HepG2 (cell line): ENCODE data around the gene NTM.

ENCODE experiments used
- MXD4 ChIP-seq: IDR thresholded peaks from 2 replicates; pipeline ENCODE4 v1.6.1; 2016; ENCODE audit warnings: mild to moderate bottlenecking, missing biosample characterization, missing genetic modification reagents
- MZF1 ChIP-seq: sonication (generic); formaldehyde crosslinking; IDR thresholded peaks from 2 replicates; pipeline ENCODE4 v1.8.1; 2023; ENCODE audit warnings: mild to moderate bottlenecking, missing genetic modification reagents, borderline replicate concordance
- YY1 ChIP-seq: IDR thresholded peaks from 2 replicates; pipeline ENCODE4 v1.6.1; 2011; ENCODE audit warnings: low read length, low read depth, moderate library complexity, mild to moderate bottlenecking; ENCODE audit not compliant: insufficient read depth, insufficient replicate concordance
- ZBTB20 ChIP-seq: sonication (generic); formaldehyde crosslinking; IDR thresholded peaks from 2 replicates; pipeline ENCODE4 v1.8.1; 2023; ENCODE audit warnings: missing genetic modification reagents, low read depth, mild to moderate bottlenecking, borderline replicate concordance
- ZNF10 ChIP-seq: sonication (generic); formaldehyde crosslinking; IDR thresholded peaks from 2 replicates; pipeline ENCODE4 v1.4.0; 2020; ENCODE audit warnings: mild to moderate bottlenecking, low read depth, missing genetic modification reagents, borderline replicate concordance
- ZNF629 ChIP-seq: sonication (generic); formaldehyde crosslinking; conservative IDR thresholded peaks from 2 replicates; pipeline ENCODE4 v1.5.0; 2020; ENCODE audit warnings: missing genetic modification reagents
- ZNF766 ChIP-seq: sonication (generic); formaldehyde crosslinking; IDR thresholded peaks from 2 replicates; pipeline ENCODE4 v1.5.0; 2020; ENCODE audit warnings: missing genetic modification reagents, borderline replicate concordance
- ZNF780A ChIP-seq: sonication (generic); formaldehyde crosslinking; IDR thresholded peaks from 2 replicates; pipeline ENCODE4 v1.8.0; 2022; ENCODE audit warnings: mild to moderate bottlenecking, missing genetic modification reagents, moderate library complexity
- ZNF83 ChIP-seq: sonication (generic); formaldehyde crosslinking; IDR thresholded peaks from 2 replicates; pipeline ENCODE4 v1.4.0; 2020; ENCODE audit warnings: missing genetic modification reagents, mild to moderate bottlenecking, borderline replicate concordance
- TF ChIP-seq, protein P1 (sequence below), 2 experiments: sonication (generic) in 1 of 2; formaldehyde crosslinking in 1 of 2; IDR thresholded peaks; 2 replicates each; pipeline versions ENCODE4 v1.4.0 to v1.6.1; 2018 to 2020; ENCODE audit warnings: missing genetic modification reagents in 2 of 2, borderline replicate concordance in 1 of 2, low read depth in 1 of 2, mild to moderate bottlenecking in 1 of 2, missing biosample characterization in 1 of 2
- TF ChIP-seq, protein P2 (sequence below): sonication (generic); formaldehyde crosslinking; IDR thresholded peaks from 2 replicates; pipeline ENCODE4 v1.5.0; 2020; ENCODE audit warnings: mild to moderate bottlenecking, missing genetic modification reagents, moderate library complexity
- TF ChIP-seq, protein P3 (sequence below): sonication (generic); formaldehyde crosslinking; IDR thresholded peaks from 2 replicates; pipeline ENCODE4 v1.4.0; 2020; ENCODE audit warnings: missing genetic modification reagents
- TF ChIP-seq, protein P4 (sequence below): sonication (generic); formaldehyde crosslinking; IDR thresholded peaks from 2 replicates; pipeline ENCODE4 v1.4.0; 2020; ENCODE audit warnings: mild to moderate bottlenecking, missing genetic modification reagents

DNA sequence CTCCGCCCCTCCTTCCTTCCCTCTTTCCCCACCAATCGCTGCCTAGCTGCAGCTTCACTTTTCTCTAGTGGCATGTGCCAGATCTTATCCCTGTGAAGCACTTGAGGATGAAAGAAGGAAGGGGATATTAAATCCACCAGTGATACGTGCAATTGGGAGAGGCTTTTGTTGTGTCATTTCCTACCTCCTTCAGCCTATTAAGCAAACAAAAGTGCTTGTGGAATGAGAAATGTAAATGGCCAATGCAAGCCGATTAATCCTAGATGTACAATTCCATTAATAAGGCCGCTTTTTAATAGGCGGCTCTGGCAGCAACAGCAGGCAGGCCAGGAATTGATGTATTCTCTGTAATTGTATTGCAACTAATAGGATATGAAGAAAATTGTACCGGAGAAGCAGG, 23.3 kb downstream of the NTM start:
- TF ChIP-seq, protein P1, sequence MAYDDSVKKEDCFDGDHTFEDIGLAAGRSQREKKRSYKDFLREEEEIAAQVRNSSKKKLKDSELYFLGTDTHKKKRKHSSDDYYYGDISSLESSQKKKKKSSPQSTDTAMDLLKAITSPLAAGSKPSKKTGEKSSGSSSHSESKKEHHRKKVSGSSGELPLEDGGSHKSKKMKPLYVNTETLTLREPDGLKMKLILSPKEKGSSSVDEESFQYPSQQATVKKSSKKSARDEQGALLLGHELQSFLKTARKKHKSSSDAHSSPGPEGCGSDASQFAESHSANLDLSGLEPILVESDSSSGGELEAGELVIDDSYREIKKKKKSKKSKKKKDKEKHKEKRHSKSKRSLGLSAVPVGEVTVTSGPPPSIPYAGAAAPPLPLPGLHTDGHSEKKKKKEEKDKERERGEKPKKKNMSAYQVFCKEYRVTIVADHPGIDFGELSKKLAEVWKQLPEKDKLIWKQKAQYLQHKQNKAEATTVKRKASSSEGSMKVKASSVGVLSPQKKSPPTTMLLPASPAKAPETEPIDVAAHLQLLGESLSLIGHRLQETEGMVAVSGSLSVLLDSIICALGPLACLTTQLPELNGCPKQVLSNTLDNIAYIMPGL (CRISPR knock-in tag; IDR thresholded peaks at IDR 0.05; ENCODE audit: borderline replicate concordance in 1 of 2, low read depth in 1 of 2), result no peak
- TF ChIP-seq, protein P2, sequence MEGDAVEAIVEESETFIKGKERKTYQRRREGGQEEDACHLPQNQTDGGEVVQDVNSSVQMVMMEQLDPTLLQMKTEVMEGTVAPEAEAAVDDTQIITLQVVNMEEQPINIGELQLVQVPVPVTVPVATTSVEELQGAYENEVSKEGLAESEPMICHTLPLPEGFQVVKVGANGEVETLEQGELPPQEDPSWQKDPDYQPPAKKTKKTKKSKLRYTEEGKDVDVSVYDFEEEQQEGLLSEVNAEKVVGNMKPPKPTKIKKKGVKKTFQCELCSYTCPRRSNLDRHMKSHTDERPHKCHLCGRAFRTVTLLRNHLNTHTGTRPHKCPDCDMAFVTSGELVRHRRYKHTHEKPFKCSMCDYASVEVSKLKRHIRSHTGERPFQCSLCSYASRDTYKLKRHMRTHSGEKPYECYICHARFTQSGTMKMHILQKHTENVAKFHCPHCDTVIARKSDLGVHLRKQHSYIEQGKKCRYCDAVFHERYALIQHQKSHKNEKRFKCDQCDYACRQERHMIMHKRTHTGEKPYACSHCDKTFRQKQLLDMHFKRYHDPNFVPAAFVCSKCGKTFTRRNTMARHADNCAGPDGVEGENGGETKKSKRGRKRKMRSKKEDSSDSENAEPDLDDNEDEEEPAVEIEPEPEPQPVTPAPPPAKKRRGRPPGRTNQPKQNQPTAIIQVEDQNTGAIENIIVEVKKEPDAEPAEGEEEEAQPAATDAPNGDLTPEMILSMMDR (CRISPR knock-in tag), result no peak
- TF ChIP-seq, protein P3, sequence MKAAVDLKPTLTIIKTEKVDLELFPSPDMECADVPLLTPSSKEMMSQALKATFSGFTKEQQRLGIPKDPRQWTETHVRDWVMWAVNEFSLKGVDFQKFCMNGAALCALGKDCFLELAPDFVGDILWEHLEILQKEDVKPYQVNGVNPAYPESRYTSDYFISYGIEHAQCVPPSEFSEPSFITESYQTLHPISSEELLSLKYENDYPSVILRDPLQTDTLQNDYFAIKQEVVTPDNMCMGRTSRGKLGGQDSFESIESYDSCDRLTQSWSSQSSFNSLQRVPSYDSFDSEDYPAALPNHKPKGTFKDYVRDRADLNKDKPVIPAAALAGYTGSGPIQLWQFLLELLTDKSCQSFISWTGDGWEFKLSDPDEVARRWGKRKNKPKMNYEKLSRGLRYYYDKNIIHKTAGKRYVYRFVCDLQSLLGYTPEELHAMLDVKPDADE (CRISPR knock-in tag), result no peak
- no peak for TF ChIP-seq ZNF780A (CRISPR knock-in tag)
- no peak for TF ChIP-seq YY1
- no peak for TF ChIP-seq ZNF629
- no peak for TF ChIP-seq ZBTB20
- TF ChIP-seq, protein P4, sequence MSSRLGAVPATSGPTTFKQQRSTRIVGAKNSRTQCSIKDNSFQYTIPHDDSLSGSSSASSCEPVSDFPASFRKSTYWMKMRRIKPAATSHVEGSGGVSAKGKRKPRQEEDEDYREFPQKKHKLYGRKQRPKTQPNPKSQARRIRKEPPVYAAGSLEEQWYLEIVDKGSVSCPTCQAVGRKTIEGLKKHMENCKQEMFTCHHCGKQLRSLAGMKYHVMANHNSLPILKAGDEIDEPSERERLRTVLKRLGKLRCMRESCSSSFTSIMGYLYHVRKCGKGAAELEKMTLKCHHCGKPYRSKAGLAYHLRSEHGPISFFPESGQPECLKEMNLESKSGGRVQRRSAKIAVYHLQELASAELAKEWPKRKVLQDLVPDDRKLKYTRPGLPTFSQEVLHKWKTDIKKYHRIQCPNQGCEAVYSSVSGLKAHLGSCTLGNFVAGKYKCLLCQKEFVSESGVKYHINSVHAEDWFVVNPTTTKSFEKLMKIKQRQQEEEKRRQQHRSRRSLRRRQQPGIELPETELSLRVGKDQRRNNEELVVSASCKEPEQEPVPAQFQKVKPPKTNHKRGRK (CRISPR knock-in tag), result no peak
- no peak for TF ChIP-seq ZNF766 (CRISPR knock-in tag)
- no peak for TF ChIP-seq MXD4
- TF ChIP-seq ZNF10, result no peak
- no peak for TF ChIP-seq ZNF83
- TF ChIP-seq MZF1 (CRISPR knock-in tag), result no peak
